B cell (primary cell): ENCODE measurements around the gene PPP1R36. TPM values are rescaled to one million over a fixed set of nuclear protein-coding genes. Genes with fewer than 3 reads are reported as not detected.

Experiments used
- ATAC-seq: fragments of 200-7000 bp; cut with Tn5 transposase; one replicate; pipeline ENCODE4 v1.10.0; 2021; ENCODE audit warnings: low read depth, mild to moderate bottlenecking, moderate number of reproducible peaks, moderate library complexity
- CTCF ChIA-PET: fragments of 350-600 bp; sonication (Branson Sonifier 250); formaldehyde crosslinking; loops from one replicate; lab custom pipeline; 2021; ENCODE audit warnings: antibody characterized with exemption, inconsistent platforms; lab: Charles Lee
- POLR2A ChIA-PET: fragments of 350-600 bp; sonication (Branson Sonifier 250); formaldehyde crosslinking; loops from one replicate; lab custom pipeline; 2021; ENCODE audit warnings: antibody characterized with exemption; lab: Charles Lee
- DNase-seq: peaks from one replicate; pipeline ENCODE4 v3.0.0; 2013
- H2AFZ ChIP-seq: 2 replicates; pipeline ENCODE4 v1.6.1; 2012; ENCODE audit warnings: mild to moderate bottlenecking, low read depth, low read length; ENCODE audit not compliant: insufficient read depth, poor library complexity, severe bottlenecking
- H3K27ac ChIP-seq, 2 donors: 1 replicate in 1 of 2; 2 replicates in 1 of 2; pipeline ENCODE4 v1.5.1; 2012 to 2013; ENCODE audit warnings: low read length in 2 of 2, mild to moderate bottlenecking in 2 of 2, moderate library complexity in 1 of 2
- H3K27me3 ChIP-seq, 4 experiments: fragments of 200-600 bp in 1 of 4; sonication (generic) in 1 of 4; replicated peaks in 1 of 4; 1 replicate in 2 of 4; 2 replicates in 2 of 4; pipeline versions ENCODE4 v1.6.1 to v1.7.0; 2013 to 2016; ENCODE audit warnings: low read length in 3 of 4, mild to moderate bottlenecking in 2 of 4, mixed read lengths in 1 of 4, moderate library complexity in 1 of 4; ENCODE audit not compliant: insufficient read depth in 4 of 4, control insufficient read depth in 3 of 4; ENCODE audit errors: control extremely low read depth in 1 of 4
- H3K36me3 ChIP-seq, 2 experiments: replicated peaks in 1 of 2; 1 replicate in 1 of 2; 2 replicates in 1 of 2; pipeline versions ENCODE4 v1.6.1 to v1.7.1; 2013; ENCODE audit warnings: low read length in 1 of 2; ENCODE audit not compliant: insufficient read depth in 2 of 2, control insufficient read depth in 1 of 2; ENCODE audit errors: control extremely low read depth in 1 of 2, extremely low read depth in 1 of 2
- H3K4me1 ChIP-seq, 2 donors: fragments of 200-600 bp in 1 of 2; sonication (generic) in 1 of 2; 1 replicate in 1 of 2; 2 replicates in 1 of 2; pipeline versions ENCODE4 v1.5.1 to v1.6.1; 2013 to 2017; ENCODE audit warnings: low read length in 2 of 2; ENCODE audit not compliant: control insufficient read depth in 2 of 2, insufficient read depth in 2 of 2
- H3K4me2 ChIP-seq: replicated peaks from 2 replicates; pipeline ENCODE3; 2012; ENCODE audit warnings: mild to moderate bottlenecking, low read depth, low read length; ENCODE audit not compliant: poor library complexity, severe bottlenecking
- H3K4me3 ChIP-seq, 5 experiments: fragments of 200-600 bp in 1 of 5; sonication (generic) in 1 of 5; 1 replicate in 3 of 5; 2 replicates in 2 of 5; pipeline versions ENCODE4 v1.5.1 to v1.7.0; 2011 to 2016; ENCODE audit warnings: low read length in 4 of 5, mild to moderate bottlenecking in 4 of 5, low read depth in 2 of 5, control low read depth in 1 of 5, moderate library complexity in 1 of 5; ENCODE audit not compliant: insufficient read depth in 1 of 5; ENCODE audit errors: control extremely low read depth in 1 of 5, extremely low read depth in 1 of 5
- H3K79me2 ChIP-seq: fragments of 200-600 bp; sonication (generic); one replicate; pipeline ENCODE4 v1.6.0; 2016; ENCODE audit warnings: low read length; ENCODE audit not compliant: control insufficient read depth, insufficient read depth
- H3K9ac ChIP-seq: fragments of 200-600 bp; sonication (generic); 2 replicates; pipeline ENCODE4 v1.6.1; 2017; ENCODE audit warnings: mild to moderate bottlenecking, low read length, moderate library complexity
- H3K9me3 ChIP-seq, 3 donors: one replicate each; pipeline versions ENCODE4 v1.6.1 to v1.7.1; 2013; ENCODE audit warnings: low read length in 2 of 3; ENCODE audit not compliant: control insufficient read depth in 2 of 3, insufficient read depth in 1 of 3; ENCODE audit errors: control extremely low read depth in 1 of 3
- H4K20me1 ChIP-seq: 2 replicates; pipeline ENCODE4 v1.6.0; 2012; ENCODE audit warnings: mild to moderate bottlenecking, low read length; ENCODE audit not compliant: insufficient read depth, control insufficient read depth, poor library complexity, severe bottlenecking
- H3K27ac Mint-ChIP-seq: one replicate; pipeline ENCODE4 v1.8.0; 2021; ENCODE audit warnings: mixed read lengths
- H3K27me3 Mint-ChIP-seq: one replicate; pipeline ENCODE4 v1.8.0; 2021; ENCODE audit warnings: mixed read lengths
- H3K4me1 Mint-ChIP-seq: one replicate; pipeline ENCODE4 v1.8.0; 2021; ENCODE audit warnings: mixed read lengths
- H3K4me3 Mint-ChIP-seq: one replicate; pipeline ENCODE4 v1.8.0; 2021; ENCODE audit warnings: mixed read lengths
- H3K9me3 Mint-ChIP-seq: one replicate; pipeline ENCODE4 v1.8.0; 2022; ENCODE audit warnings: mixed read lengths; ENCODE audit not compliant: insufficient read depth
- CTCF ChIP-seq: fragments of 200-600 bp; IDR thresholded peaks from one replicate; pipeline ENCODE4 v1.8.0; 2022; ENCODE audit warnings: antibody characterized with exemption, mild to moderate bottlenecking
- EZH2 ChIP-seq: IDR thresholded peaks from 2 replicates; pipeline ENCODE4 v1.6.1; 2012; ENCODE audit warnings: borderline replicate concordance, low read depth, mild to moderate bottlenecking, moderate library complexity, low read length; ENCODE audit not compliant: insufficient read depth, poor library complexity, severe bottlenecking
- WGBS: methylation state at CpG from one replicate; pipeline ENCODE4 v1.1.5; 2013; ENCODE audit warnings: missing lambda C conversion rate; ENCODE audit not compliant: insufficient coverage; 5-methylcytosine and 5-hydroxymethylcytosine counted together
- intact Hi-C: fragments of 100-400 bp; cut with micrococcal nuclease; formaldehyde crosslinking; loops from one replicate; pipeline ENCODE4 v1.10.0; 2022
- polyA plus RNA-seq: library from polyadenylated mRNA; depleted of rRNA; stranded (reverse); fragments of >200 nt; gene quantifications from 2 replicates; pipeline ENCODE4 v1.2.3, GENCODE V29; 2012
- total RNA-seq, 2 donors: library from RNA; stranded (reverse); fragments of 120-200 nt in 1 of 2; gene quantifications; 1 replicate in 1 of 2; 2 replicates in 1 of 2; pipeline versions ENCODE4 v1.2.3 to v1.2.4, GENCODE V29; 2013 to 2022

The PPP1R36 gene
- total and polyA plus RNA-seq, 2 donors (not counting 1 experiment from before 2014, with no cell fraction given) = 0.06 TPM; not detected in 1

- Mint-ChIP-seq H3K4me1 (peaks cover 66% of the 10 kb centered on the region), H3K27ac (peak within 1 kb of the TSS; percentile 100), H3K27me3 (no peaks in the 10 kb centered on the region), H3K9me3 (no peaks in the 10 kb centered on the region), H3K4me3 (peak within 1 kb of the TSS; percentile 95)
- Histone ChIP-seq H3K9ac (peak within 1 kb of the TSS; percentile 95), H4K20me1 (peaks cover 45% of the 10 kb centered on the region), H3K36me3 (no peaks in the 10 kb centered on the region), H3K27ac (peak within 1 kb of the TSS; percentile 99 to 100), H3K4me2 (peak within 1 kb of the TSS; percentile 86), H3K27me3 (no peaks in the 10 kb centered on the region), H3K79me2 (peaks cover 81% of the 10 kb centered on the region), H2AFZ (peak within 1 kb of the TSS; percentile 74), H3K4me1 (peaks cover 68 to 72% of the 10 kb centered on the region in 2 donors), H3K9me3 (no peaks in the 10 kb centered on the region), H3K4me3 (peak within 1 kb of the TSS; percentile 89 to 98 (median 95))
- DNase-seq (peak; percentile 90), ATAC-seq (peak; percentile 39)
- under 1% methylated on average over 63 of the region's 63 CpGs for WGBS
- CTCF ChIA-PET = interaction anchor here (1.3 to 1.9 kb wide), 2 partner anchors 7 to 117 kb away, joined by 3 to 4 read pairs; no protein-coding TSS in a partner anchor
- no peak for TF ChIP-seq CTCF
- no peak for TF ChIP-seq EZH2
- POLR2A ChIA-PET = interaction anchor here (0.6 to 3.4 kb wide), 13 partner anchors 13 to 863 kb away, joined by 3 to 28 read pairs (median 5); partner anchors contain the start of genes AKAP5, HSPA2, MTHFD1 and WDR89
- intact Hi-C loops = loop anchor here (5.0 kb wide), 5 partner anchors 57 to 908 kb away; partner anchors contain the start of genes FUT8 and SYNE2
Observed at GRCh38 chr14:64504310-64504896, 45.4 kb upstream of the PPP1R36 start, which contains the start of gene ZBTB1. Gene ZBTB1 (plus strand): TSS chr14:64504770. CDS start chr14:64521505, 16,735 bp downstream.
